Measurements from ENCODE around the gene WDR5B. TPM values are rescaled to one million over a fixed set of nuclear protein-coding genes. Genes with fewer than 3 reads are reported as not detected.
"Not testable (repeated sequence)": the region's sequence is repeated elsewhere in the genome, so short reads cannot be mapped to it uniquely, and the experiment has no call there.

The WDR5B gene
- total RNA-seq, 4 donors from 2014 or later = 2.5 to 6.6 (median 3.9) TPM

- no peaks in the 10 kb centered on the region for H3K9me3 ChIP-seq
- H3K4me3 ChIP-seq = no peak overlapping the region
- H3K4me1 ChIP-seq = no peaks in the 10 kb centered on the region
- DNase-seq (ENCODE audit: low spot score in 2 of 2) = no peak
- no peaks in the 10 kb centered on the region for H3K27me3 ChIP-seq
- peaks cover 65% of the 10 kb centered on the region for H3K36me3 ChIP-seq
- 90% methylated on average over 2 of the region's 2 CpGs for WGBS
- no peak overlapping the region for H3K27ac ChIP-seq
- TF ChIP-seq POLR2A (IDR thresholded peaks at IDR 0.05) (no peak), POLR2AphosphoS5 (IDR thresholded peaks at IDR 0.05) (no peak), CTCF (IDR thresholded peaks at IDR 0.05) (no peak), EP300 (IDR thresholded peaks at IDR 0.05) (no peak)
These were observed 41.8 kb upstream of the WDR5B start for GRCh38 chr3:122457706-122458105.

- H3K27me3 ChIP-seq = no peaks in the 10 kb centered on the region
- no peaks in the 10 kb centered on the region for H3K9me3 ChIP-seq
- DNase-seq (ENCODE audit: low spot score in 2 of 2) = no peak
- no peak overlapping the region for H3K27ac ChIP-seq
- TF ChIP-seq POLR2AphosphoS5 (IDR thresholded peaks at IDR 0.05) (no peak), CTCF (IDR thresholded peaks at IDR 0.05) (no peak), EP300 (IDR thresholded peaks at IDR 0.05) (no peak), POLR2A (IDR thresholded peaks at IDR 0.05) (no peak)
- H3K4me1 ChIP-seq = no peaks in the 10 kb centered on the region
- no peak overlapping the region for H3K4me3 ChIP-seq
- peaks cover 68% of the 10 kb centered on the region for H3K36me3 ChIP-seq
These were observed 40.2 kb upstream of the WDR5B start for GRCh38 chr3:122456074-122456473.

GRCh38 chr3:122451371-122451770, 35.5 kb upstream of the WDR5B start:
- 90% methylated on average over 3 of the region's 3 CpGs for WGBS
- Histone ChIP-seq H3K27ac (no peak overlapping the region), H3K4me1 (no peaks in the 10 kb centered on the region), H3K9me3 (no peaks in the 10 kb centered on the region), H3K4me3 (no peak overlapping the region), H3K27me3 (no peaks in the 10 kb centered on the region), H3K36me3 (peaks cover 69% of the 10 kb centered on the region)
- TF ChIP-seq POLR2A (IDR thresholded peaks at IDR 0.05) (no peak), EP300 (IDR thresholded peaks at IDR 0.05) (no peak), POLR2AphosphoS5 (IDR thresholded peaks at IDR 0.05) (no peak), CTCF (IDR thresholded peaks at IDR 0.05) (no peak)
- no peak for DNase-seq (ENCODE audit: low spot score in 2 of 2)

GRCh38 chr3:122448218-122448617, 32.4 kb upstream of the WDR5B start:
- H3K4me3 ChIP-seq; H3K4me1 ChIP-seq; H3K27me3 ChIP-seq; H3K9me3 ChIP-seq; DNase-seq (ENCODE audit: low spot score in 2 of 2); H3K27ac ChIP-seq: not testable (repeated sequence)
- H3K36me3 ChIP-seq = peaks cover 79% of the 10 kb centered on the region
- WGBS = 96% methylated on average over 6 of the region's 6 CpGs

- H3K9me3 ChIP-seq; H3K27me3 ChIP-seq; H3K4me1 ChIP-seq; H3K27ac ChIP-seq; DNase-seq (ENCODE audit: low spot score in 2 of 2); H3K4me3 ChIP-seq: not testable (repeated sequence)
- 95% methylated on average over 5 of the region's 5 CpGs for WGBS
- peaks cover 75% of the 10 kb centered on the region for H3K36me3 ChIP-seq
These were observed 28.6 kb upstream of the WDR5B start for GRCh38 chr3:122444491-122444887.

GRCh38 chr3:122443762-122444490, 28.1 kb upstream of the WDR5B start:
- WGBS = 69% methylated on average over 11 of the region's 11 CpGs
- H3K27me3 ChIP-seq; H3K27ac ChIP-seq; H3K4me3 ChIP-seq; DNase-seq (ENCODE audit: low spot score in 2 of 2); H3K4me1 ChIP-seq; H3K9me3 ChIP-seq: not testable (repeated sequence)
- peaks cover 75% of the 10 kb centered on the region for H3K36me3 ChIP-seq

- no peak for DNase-seq (ENCODE audit: low spot score in 2 of 2)
- Histone ChIP-seq H3K27me3 (no peaks in the 10 kb centered on the region), H3K4me1 (no peaks in the 10 kb centered on the region), H3K4me3 (no peak overlapping the region), H3K27ac (no peak overlapping the region), H3K36me3 (peaks cover 75% of the 10 kb centered on the region), H3K9me3 (no peaks in the 10 kb centered on the region)
- no peak for TF ChIP-seq POLR2A (IDR thresholded peaks at IDR 0.05)
- no peak for TF ChIP-seq POLR2AphosphoS5 (IDR thresholded peaks at IDR 0.05)
- TF ChIP-seq CTCF (IDR thresholded peaks at IDR 0.05) = no peak
- no peak for TF ChIP-seq EP300 (IDR thresholded peaks at IDR 0.05)
- WGBS = 74% methylated on average over 5 of the region's 10 CpGs
These were observed 27.2 kb upstream of the WDR5B start for GRCh38 chr3:122443090-122443489.
